SU-DHL-6 (cell line): ENCODE measurements around the gene SFT2D3.

Source experiments
- CTCF ChIP-seq: fragments of 200-600 bp; sonication (generic); IDR thresholded peaks from one replicate; pipeline ENCODE4 v1.5.1; 2017; ENCODE audit warnings: antibody characterized with exemption, mild to moderate bottlenecking, low read length, moderate library complexity; ENCODE audit not compliant: insufficient read depth, poor library complexity, severe bottlenecking
- EZH2phosphoT487 ChIP-seq: fragments of 200-600 bp; sonication (generic), shearing (Covaris generic); conservative IDR thresholded peaks from 2 replicates; pipeline ENCODE4 v1.6.1; 2018; ENCODE audit warnings: mild to moderate bottlenecking, antibody characterized with exemption, low read length, moderate library complexity, mixed read lengths

GRCh38 chr2:127672341-127673224, 28.7 kb upstream of the SFT2D3 start:
- no peak for TF ChIP-seq CTCF
- TF ChIP-seq EZH2phosphoT487 = no peak
